ACC112 (cell line): Measurements from ENCODE around the gene TNFAIP8L1.

Source experiments
- H2AFZ ChIP-seq: fragments of 200-600 bp; sonication (generic); one replicate; pipeline ENCODE4 v1.6.0; 2017; ENCODE audit warnings: antibody characterized with exemption, low read length; ENCODE audit not compliant: unreplicated experiment
- H3K27ac ChIP-seq: fragments of 200-600 bp; sonication (generic); 2 replicates; pipeline ENCODE4 v1.5.1; 2014; ENCODE audit warnings: low read depth, mild to moderate bottlenecking, antibody characterized with exemption, low read length, moderate library complexity
- H3K27me3 ChIP-seq: fragments of 200-600 bp; sonication (generic); 2 replicates; pipeline ENCODE4 v1.6.1; 2014; ENCODE audit warnings: mild to moderate bottlenecking, antibody characterized with exemption, low read length, moderate library complexity, mixed read lengths; ENCODE audit not compliant: insufficient read depth
- H3K36me3 ChIP-seq: fragments of 200-600 bp; sonication (generic); 2 replicates; pipeline ENCODE4 v1.6.1; 2016; ENCODE audit warnings: mild to moderate bottlenecking, antibody characterized with exemption, low read length, moderate library complexity, mixed read lengths; ENCODE audit not compliant: insufficient read depth
- H3K4me1 ChIP-seq: fragments of 200-600 bp; sonication (generic); one replicate; pipeline ENCODE4 v1.6.1; 2016; ENCODE audit warnings: low read length, mixed read lengths; ENCODE audit not compliant: insufficient read depth, unreplicated experiment, control insufficient read depth
- H3K4me3 ChIP-seq: fragments of 200-600 bp; sonication (generic); 2 replicates; pipeline ENCODE4 v1.5.1; 2014; ENCODE audit warnings: mild to moderate bottlenecking, low read depth, low read length
- H3K79me2 ChIP-seq: fragments of 200-600 bp; sonication (generic); one replicate; pipeline ENCODE4 v1.6.0; 2016; ENCODE audit warnings: low read length; ENCODE audit not compliant: control insufficient read depth, unreplicated experiment, insufficient read depth

Gene TNFAIP8L1

GRCh38 chr19:4650159-4650558 lies 10.8 kb downstream of the TNFAIP8L1 start:
- H3K27ac ChIP-seq = no peak overlapping the region
- peaks cover 8% of the 10 kb centered on the region for H3K4me1 ChIP-seq
- no peaks in the 10 kb centered on the region for H3K36me3 ChIP-seq
- no peaks in the 10 kb centered on the region for H3K79me2 ChIP-seq
- H3K4me3 ChIP-seq = no peak overlapping the region
- no peak overlapping the region for H2AFZ ChIP-seq
- H3K27me3 ChIP-seq = no peaks in the 10 kb centered on the region

GRCh38 chr19:4652075-4652474 lies 12.8 kb downstream of the TNFAIP8L1 start:
- H3K4me3 ChIP-seq = no peak overlapping the region
- H2AFZ ChIP-seq = no peak overlapping the region
- peaks cover 8% of the 10 kb centered on the region for H3K4me1 ChIP-seq
- no peak overlapping the region for H3K27ac ChIP-seq
- no peaks in the 10 kb centered on the region for H3K27me3 ChIP-seq
- no peaks in the 10 kb centered on the region for H3K36me3 ChIP-seq
- H3K79me2 ChIP-seq = no peaks in the 10 kb centered on the region

GRCh38 chr19:4653793-4654436 lies 14.6 kb downstream of the TNFAIP8L1 start:
- Histone ChIP-seq H3K79me2 (no peaks in the 10 kb centered on the region), H3K27ac (no peak overlapping the region), H3K36me3 (peaks cover 9% of the 10 kb centered on the region; the same call in 1 of the 2 replicates), H3K4me1 (no peaks in the 10 kb centered on the region), H3K27me3 (no peaks in the 10 kb centered on the region), H2AFZ (no peak overlapping the region), H3K4me3 (no peak overlapping the region)

- H3K4me3 ChIP-seq = no peak overlapping the region
- no peaks in the 10 kb centered on the region for H3K4me1 ChIP-seq
- H3K27ac ChIP-seq = no peak overlapping the region
- no peaks in the 10 kb centered on the region for H3K79me2 ChIP-seq
- H3K27me3 ChIP-seq = no peaks in the 10 kb centered on the region
- no peak overlapping the region for H2AFZ ChIP-seq
- peaks cover 13% of the 10 kb centered on the region for H3K36me3 ChIP-seq
These were observed 15.4 kb downstream of the TNFAIP8L1 start for GRCh38 chr19:4654437-4655361.

- no peak overlapping the region for H3K4me3 ChIP-seq
- H3K27ac ChIP-seq = no peak overlapping the region
- no peak overlapping the region for H2AFZ ChIP-seq
- no peaks in the 10 kb centered on the region for H3K4me1 ChIP-seq
- H3K27me3 ChIP-seq = no peaks in the 10 kb centered on the region
- peaks cover 23% of the 10 kb centered on the region for H3K36me3 ChIP-seq
- no peaks in the 10 kb centered on the region for H3K79me2 ChIP-seq
These were observed 16.8 kb downstream of the TNFAIP8L1 start for GRCh38 chr19:4656102-4656501.

GRCh38 chr19:4657262-4657661 lies 17.9 kb downstream of the TNFAIP8L1 start:
- Histone ChIP-seq H3K4me1 (no peaks in the 10 kb centered on the region), H3K79me2 (no peaks in the 10 kb centered on the region), H3K27ac (no peak overlapping the region), H2AFZ (no peak overlapping the region), H3K36me3 (peaks cover 23% of the 10 kb centered on the region), H3K4me3 (no peak overlapping the region), H3K27me3 (no peaks in the 10 kb centered on the region)

GRCh38 chr19:4657835-4658234 lies 18.5 kb downstream of the TNFAIP8L1 start:
- H3K27ac ChIP-seq = no peak overlapping the region
- H2AFZ ChIP-seq = no peak overlapping the region
- no peaks in the 10 kb centered on the region for H3K27me3 ChIP-seq
- H3K4me3 ChIP-seq = no peak overlapping the region
- no peaks in the 10 kb centered on the region for H3K79me2 ChIP-seq
- H3K36me3 ChIP-seq = peaks cover 23% of the 10 kb centered on the region
- H3K4me1 ChIP-seq = no peaks in the 10 kb centered on the region

- H3K36me3 ChIP-seq = peaks cover 23% of the 10 kb centered on the region
- no peak overlapping the region for H3K27ac ChIP-seq
- H2AFZ ChIP-seq = no peak overlapping the region
These were observed 21.0 kb downstream of the TNFAIP8L1 start for GRCh38 chr19:4660181-4660791.

GRCh38 chr19:4660993-4661392 lies 21.7 kb downstream of the TNFAIP8L1 start:
- no peaks in the 10 kb centered on the region for H3K4me1 ChIP-seq
- no peak overlapping the region for H2AFZ ChIP-seq
- H3K79me2 ChIP-seq = peaks cover 3% of the 10 kb centered on the region
- H3K36me3 ChIP-seq = peaks cover 23% of the 10 kb centered on the region
- H3K27me3 ChIP-seq = no peaks in the 10 kb centered on the region
- no peak overlapping the region for H3K4me3 ChIP-seq
- H3K27ac ChIP-seq = no peak overlapping the region

More at GRCh38 chr19:4660181-4660791, 21.0 kb downstream of the TNFAIP8L1 start:
- no peaks in the 10 kb centered on the region for H3K27me3 ChIP-seq
- H3K79me2 ChIP-seq = peaks cover 3% of the 10 kb centered on the region
- H3K4me1 ChIP-seq = no peaks in the 10 kb centered on the region
- no peak overlapping the region for H3K4me3 ChIP-seq

GRCh38 chr19:4662020-4662695 lies 22.8 kb downstream of the TNFAIP8L1 start:
- H3K79me2 ChIP-seq = peaks cover 7% of the 10 kb centered on the region
- peaks cover 26% of the 10 kb centered on the region for H3K36me3 ChIP-seq
- H3K4me3 ChIP-seq = no peak overlapping the region
- no peaks in the 10 kb centered on the region for H3K4me1 ChIP-seq
- no peaks in the 10 kb centered on the region for H3K27me3 ChIP-seq
- H3K27ac ChIP-seq = no peak overlapping the region
- H2AFZ ChIP-seq = no peak overlapping the region
